Activated CD8-positive, alpha-beta T cell treated with anti-CD3 and anti-CD28 coated beads, Interleukin-2, amount 10 ng/mL, durations not matched to agents 7 days and 5 days (primary cell): Measurements from ENCODE around the gene LRR1. TPM values are rescaled to one million over a fixed set of nuclear protein-coding genes. Genes with fewer than 3 reads are reported as not detected.

Experiments used
- ATAC-seq: fragments of 150-1000 bp; cut with Tn5 transposase; one replicate; pipeline ENCODE4 v1.10.0; 2021; ENCODE audit warnings: moderate library complexity
- CTCF ChIA-PET: fragments of 350-600 bp; sonication (Branson Sonifier 250); formaldehyde crosslinking; loops from one replicate; lab custom pipeline; 2021; ENCODE audit warnings: antibody characterized with exemption; lab: Charles Lee
- POLR2A ChIA-PET: fragments of 350-600 bp; sonication (Branson Sonifier 250); formaldehyde crosslinking; loops from one replicate; lab custom pipeline; 2021; ENCODE audit warnings: antibody characterized with exemption; lab: Charles Lee
- DNase-seq: peaks from one replicate; pipeline ENCODE4 v3.0.0-alpha.2; 2020
- H3K27ac Mint-ChIP-seq: one replicate; pipeline ENCODE4 v1.8.0; 2021; ENCODE audit warnings: mild to moderate bottlenecking, mixed read lengths
- H3K27me3 Mint-ChIP-seq: one replicate; pipeline ENCODE4 v1.8.0; 2021; ENCODE audit warnings: low read depth, mixed read lengths
- H3K36me3 Mint-ChIP-seq: one replicate; pipeline ENCODE4 v1.8.0; 2021; ENCODE audit warnings: low read depth, mixed read lengths
- H3K4me1 Mint-ChIP-seq: one replicate; pipeline ENCODE4 v1.8.0; 2021; ENCODE audit warnings: low read depth, mixed read lengths
- H3K4me3 Mint-ChIP-seq: one replicate; pipeline ENCODE4 v1.8.0; 2021; ENCODE audit warnings: mild to moderate bottlenecking, mixed read lengths
- H3K9me3 Mint-ChIP-seq: one replicate; pipeline ENCODE4 v1.8.0; 2022; ENCODE audit warnings: mixed read lengths; ENCODE audit not compliant: insufficient read depth
- total RNA-seq, 2 experiments: library from RNA; stranded (reverse); gene quantifications; one replicate each; pipeline ENCODE4 v1.2.3, GENCODE V29; 2021

LRR1 gene
- total RNA-seq, 2 experiments from 2014 or later = 63.1 to 65.0 TPM

GRCh38 chr14:49586673-49587460 is 11.9 kb upstream of the LRR1 start:
- Mint-ChIP-seq H3K27me3 (no peaks in the 10 kb centered on the region), H3K36me3 (peaks cover 45% of the 10 kb centered on the region), H3K4me3 (peak overlapping the region; percentile 81), H3K4me1 (peaks cover 35% of the 10 kb centered on the region), H3K27ac (peak overlapping the region; percentile 99), H3K9me3 (no peaks in the 10 kb centered on the region)
- ChIA-PET POLR2A (interaction anchor here (0.5 to 5.0 kb wide), 21 partner anchors 10 to 716 kb away, joined by 3 to 112 read pairs (median 4); partner anchors contain the start of genes DNAAF2, KLHDC2, LRR1 and MGAT2), CTCF (interaction anchor here (0.7 to 4.0 kb wide), 15 partner anchors 8 to 265 kb away, joined by 3 to 45 read pairs (median 4); partner anchors contain the start of genes DNAAF2, LRR1, MGAT2 and NEMF)
- ATAC-seq (no peak), DNase-seq (peak; percentile 70)

- ChIA-PET CTCF (interaction anchor here (0.8 kb wide), 1 partner anchor 43 kb away, joined by 4 read pairs; no protein-coding TSS in a partner anchor), POLR2A (no interaction called here)
- peaks cover 20% of the 10 kb centered on the region for H3K36me3 Mint-ChIP-seq
- DNase-seq (no peak), ATAC-seq (no peak)
- no peaks in the 10 kb centered on the region for H3K27me3 Mint-ChIP-seq
- H3K9me3 Mint-ChIP-seq = no peaks in the 10 kb centered on the region
- no peak overlapping the region for H3K27ac Mint-ChIP-seq
- H3K4me3 Mint-ChIP-seq = no peak overlapping the region
- peaks cover 14% of the 10 kb centered on the region for H3K4me1 Mint-ChIP-seq
Measured at GRCh38 chr14:49589387-49589786, 9.4 kb upstream of the LRR1 start.

GRCh38 chr14:49593016-49593415 is 5.7 kb upstream of the LRR1 start:
- Mint-ChIP-seq H3K27me3 (no peaks in the 10 kb centered on the region), H3K27ac (no peak overlapping the region), H3K9me3 (no peaks in the 10 kb centered on the region), H3K36me3 (no peaks in the 10 kb centered on the region), H3K4me3 (no peak overlapping the region), H3K4me1 (peaks cover 18% of the 10 kb centered on the region)
- DNase-seq (no peak), ATAC-seq (no peak)
- ChIA-PET CTCF (no interaction called here), POLR2A (no interaction called here)

- CTCF ChIA-PET = interaction anchor here (0.7 to 2.6 kb wide), 4 partner anchors 8 to 38 kb away, joined by 3 to 24 read pairs (median 3); partner anchors contain the start of gene RPS29
- Mint-ChIP-seq H3K4me3 (no peak overlapping the region), H3K27ac (no peak overlapping the region), H3K4me1 (peaks cover 18% of the 10 kb centered on the region), H3K36me3 (peaks cover 7% of the 10 kb centered on the region), H3K27me3 (no peaks in the 10 kb centered on the region), H3K9me3 (no peaks in the 10 kb centered on the region)
- no peak for ATAC-seq
- DNase-seq = no peak
- POLR2A ChIA-PET = interaction anchor here (0.6 to 5.6 kb wide), 4 partner anchors 8 to 26 kb away, joined by 3 to 112 read pairs (median 8); partner anchors contain the start of genes MGAT2, RPL36AL and RPS29
Measured at GRCh38 chr14:49594347-49595091, 4.2 kb upstream of the LRR1 start.

- H3K27me3 Mint-ChIP-seq = no peaks in the 10 kb centered on the region
- peaks cover 29% of the 10 kb centered on the region for H3K36me3 Mint-ChIP-seq
- ChIA-PET CTCF (interaction anchor here (1.3 to 2.9 kb wide), 4 partner anchors 11 to 100 kb away, joined by 3 to 45 read pairs (median 6); partner anchors contain the start of genes KLHDC1 and RPS29), POLR2A (interaction anchor here (0.7 to 5.6 kb wide), 8 partner anchors 9 to 373 kb away, joined by 3 to 112 read pairs (median 6); partner anchors contain the start of genes DNAAF2, MGAT2, RPL36AL and RPS29)
- H3K4me3 Mint-ChIP-seq = peak overlapping the region; percentile 99
- peaks cover 37% of the 10 kb centered on the region for H3K4me1 Mint-ChIP-seq
- ATAC-seq (peak; percentile 16), DNase-seq (no peak)
- H3K9me3 Mint-ChIP-seq = no peaks in the 10 kb centered on the region
- peak overlapping the region; percentile 99 for H3K27ac Mint-ChIP-seq
Measured at GRCh38 chr14:49598189-49598484, 603 bp upstream of the LRR1 start.

GRCh38 chr14:49607583-49607982 is 8.8 kb downstream of the LRR1 start:
- peaks cover 20% of the 10 kb centered on the region for H3K4me1 Mint-ChIP-seq
- no peak overlapping the region for H3K27ac Mint-ChIP-seq
- H3K4me3 Mint-ChIP-seq = no peak overlapping the region
- ChIA-PET CTCF (interaction anchor here (1.0 kb wide), 1 partner anchor 13 kb away, joined by 3 read pairs; no protein-coding TSS in a partner anchor), POLR2A (interaction anchor here (0.6 to 1.2 kb wide), 4 partner anchors 9 to 161 kb away, joined by 3 to 5 read pairs (median 3); partner anchors contain the start of genes KLHDC2, LRR1, MGAT2 and RPL36AL)
- ATAC-seq = no peak
- no peaks in the 10 kb centered on the region for H3K9me3 Mint-ChIP-seq
- no peaks in the 10 kb centered on the region for H3K27me3 Mint-ChIP-seq
- no peak for DNase-seq
- peaks cover 46% of the 10 kb centered on the region for H3K36me3 Mint-ChIP-seq

GRCh38 chr14:49612251-49612650 is 13.5 kb downstream of the LRR1 start:
- Mint-ChIP-seq H3K36me3 (peaks cover 51% of the 10 kb centered on the region), H3K27ac (no peak overlapping the region), H3K4me3 (no peak overlapping the region), H3K4me1 (peaks cover 28% of the 10 kb centered on the region), H3K9me3 (no peaks in the 10 kb centered on the region), H3K27me3 (no peaks in the 10 kb centered on the region)
- ATAC-seq = no peak
- no peak for DNase-seq
- POLR2A ChIA-PET = interaction anchor here (1.4 kb wide), 1 partner anchor 9 kb away, joined by 3 read pairs; no protein-coding TSS in a partner anchor
- CTCF ChIA-PET = interaction anchor here (0.9 to 2.6 kb wide), 2 partner anchors 8 to 9 kb away, joined by 3 to 10 read pairs; partner anchors contain the start of genes MGAT2 and RPL36AL

- peaks cover 31% of the 10 kb centered on the region for H3K4me1 Mint-ChIP-seq
- no peak overlapping the region for H3K27ac Mint-ChIP-seq
- no peaks in the 10 kb centered on the region for H3K9me3 Mint-ChIP-seq
- ATAC-seq (no peak), DNase-seq (no peak)
- peaks cover 51% of the 10 kb centered on the region for H3K36me3 Mint-ChIP-seq
- ChIA-PET CTCF (interaction anchor here (0.9 to 2.6 kb wide), 2 partner anchors 8 to 9 kb away, joined by 3 to 10 read pairs; partner anchors contain the start of genes MGAT2 and RPL36AL), POLR2A (no interaction called here)
- H3K4me3 Mint-ChIP-seq = no peak overlapping the region
- no peaks in the 10 kb centered on the region for H3K27me3 Mint-ChIP-seq
Measured at GRCh38 chr14:49612671-49613070, 13.9 kb downstream of the LRR1 start.

GRCh38 chr14:49614196-49614595 is 15.5 kb downstream of the LRR1 start:
- Mint-ChIP-seq H3K4me1 (peaks cover 40% of the 10 kb centered on the region), H3K27ac (peak overlapping the region; percentile 31), H3K36me3 (peaks cover 55% of the 10 kb centered on the region), H3K27me3 (no peaks in the 10 kb centered on the region), H3K4me3 (no peak overlapping the region), H3K9me3 (no peaks in the 10 kb centered on the region)
- ATAC-seq = no peak
- ChIA-PET POLR2A (interaction anchor here (0.6 to 0.8 kb wide), 2 partner anchors 15 to 28 kb away, joined by 3 read pairs; partner anchors contain the start of gene RPS29), CTCF (interaction anchor here (1.6 kb wide), 1 partner anchor 20 kb away, joined by 4 read pairs; the partner anchor contains the start of gene DNAAF2)
- no peak for DNase-seq

GRCh38 chr14:49615776-49616175 is 17.0 kb downstream of the LRR1 start:
- ATAC-seq = no peak
- Mint-ChIP-seq H3K9me3 (no peaks in the 10 kb centered on the region), H3K27me3 (no peaks in the 10 kb centered on the region), H3K4me1 (peaks cover 38% of the 10 kb centered on the region), H3K27ac (no peak overlapping the region), H3K4me3 (no peak overlapping the region), H3K36me3 (peaks cover 61% of the 10 kb centered on the region)
- no peak for DNase-seq
- ChIA-PET CTCF (interaction anchor here (1.6 kb wide), 1 partner anchor 19 kb away, joined by 4 read pairs; the partner anchor contains the start of gene DNAAF2), POLR2A (no interaction called here)
